GM15510 (cell line): ENCODE measurements around the gene TSPAN9.

Source experiments
- POLR2A ChIP-seq: IDR thresholded peaks from 3 replicates; pipeline ENCODE4 v1.6.1; 2011; ENCODE audit warnings: borderline replicate concordance; ENCODE audit not compliant: insufficient read length; ENCODE audit errors: extremely low read depth

The TSPAN9 gene

GRCh38 chr12:3262470-3262869 lies 185.3 kb downstream of the TSPAN9 start:
- TF ChIP-seq POLR2A: no peak

- no peak for TF ChIP-seq POLR2A
These were observed 186.1 kb downstream of the TSPAN9 start for GRCh38 chr12:3263282-3263681.

GRCh38 chr12:3263939-3264922 lies 187.1 kb downstream of the TSPAN9 start:
- TF ChIP-seq POLR2A: no peak

- TF ChIP-seq POLR2A: no peak
These were observed 188.2 kb downstream of the TSPAN9 start for GRCh38 chr12:3265406-3265805.

- no peak for TF ChIP-seq POLR2A
These were observed 189.5 kb downstream of the TSPAN9 start for GRCh38 chr12:3266638-3267037.

- TF ChIP-seq POLR2A: no peak
These were observed 190.5 kb downstream of the TSPAN9 start for GRCh38 chr12:3267690-3268089.

- no peak for TF ChIP-seq POLR2A
These were observed 192.4 kb downstream of the TSPAN9 start for GRCh38 chr12:3269594-3269993.

GRCh38 chr12:3271146-3271545 lies 194.0 kb downstream of the TSPAN9 start:
- no peak for TF ChIP-seq POLR2A

- TF ChIP-seq POLR2A: no peak
These were observed 194.5 kb downstream of the TSPAN9 start for GRCh38 chr12:3271639-3272038.

GRCh38 chr12:3272958-3273357 lies 195.8 kb downstream of the TSPAN9 start:
- no peak for TF ChIP-seq POLR2A

GRCh38 chr12:3273409-3273853 lies 196.3 kb downstream of the TSPAN9 start:
- TF ChIP-seq POLR2A: no peak

- no peak for TF ChIP-seq POLR2A
These were observed 197.5 kb downstream of the TSPAN9 start for GRCh38 chr12:3274664-3275063.

GRCh38 chr12:3275171-3276041 lies 198.2 kb downstream of the TSPAN9 start:
- TF ChIP-seq POLR2A: no peak

- TF ChIP-seq POLR2A: no peak
These were observed 199.0 kb downstream of the TSPAN9 start for GRCh38 chr12:3276226-3276625.

GRCh38 chr12:3277306-3277943 lies 200.2 kb downstream of the TSPAN9 start:
- no peak for TF ChIP-seq POLR2A
